Measurements from ENCODE around the gene ZBTB1. TPM values are rescaled to one million over a fixed set of nuclear protein-coding genes. Genes with fewer than 3 reads are reported as not detected.

Gene ZBTB1
- polyA plus RNA-seq, 1 donor from 2014 or later = 24.8 TPM

DNA sequence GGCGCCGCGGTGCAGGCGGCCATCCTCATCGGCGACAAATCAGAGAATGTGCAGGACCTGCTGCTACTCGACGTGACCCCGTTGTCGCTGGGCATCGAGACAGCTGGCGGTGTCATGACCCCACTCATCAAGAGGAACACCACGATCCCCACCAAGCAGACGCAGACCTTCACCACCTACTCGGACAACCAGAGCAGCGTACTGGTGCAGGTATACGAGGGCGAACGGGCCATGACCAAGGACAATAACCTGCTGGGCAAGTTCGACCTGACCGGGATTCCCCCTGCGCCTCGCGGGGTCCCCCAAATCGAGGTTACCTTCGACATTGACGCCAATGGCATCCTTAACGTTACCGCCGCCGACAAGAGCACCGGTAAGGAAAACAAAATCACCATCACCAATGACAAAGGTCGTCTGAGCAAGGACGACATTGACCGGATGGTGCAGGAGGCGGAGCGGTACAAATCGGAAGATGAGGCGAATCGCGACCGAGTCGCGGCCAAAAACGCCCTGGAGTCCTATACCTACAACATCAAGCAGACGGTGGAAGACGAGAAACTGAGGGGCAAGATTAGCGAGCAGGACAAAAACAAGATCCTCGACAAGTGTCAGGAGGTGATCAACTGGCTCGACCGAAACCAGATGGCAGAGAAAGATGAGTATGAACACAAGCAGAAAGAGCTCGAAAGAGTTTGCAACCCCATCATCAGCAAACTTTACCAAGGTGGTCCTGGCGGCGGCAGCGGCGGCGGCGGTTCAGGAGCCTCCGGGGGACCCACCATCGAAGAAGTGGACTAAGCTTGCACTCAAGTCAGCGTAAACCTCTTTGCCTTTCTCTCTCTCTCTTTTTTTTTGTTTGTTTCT lies 37.6 kb downstream of the ZBTB1 start:
- Histone ChIP-seq H3K9ac (ENCODE audit: low read length) (no peak overlapping the region), H4K20me1 (ENCODE audit: insufficient read depth) (no peaks in the 10 kb centered on the region), H3K9me3 (ENCODE audit: low read length) (peaks cover 15% of the 10 kb centered on the region), H3K27ac (ENCODE audit: low read length) (no peak overlapping the region), H3K4me3 (ENCODE audit: low read length) (no peak overlapping the region), H3F3A (ENCODE audit: insufficient read depth, low read length, poor library complexity, severe bottlenecking) (no peaks in the 10 kb centered on the region), H3K4me2 (ENCODE audit: low read length) (no peak overlapping the region), H3K27me3 (ENCODE audit: insufficient read depth, low read depth, low read length) (peaks cover 12% of the 10 kb centered on the region), H3K36me3 (ENCODE audit: insufficient read depth, low read length) (no peaks in the 10 kb centered on the region), H3K9me2 (ENCODE audit: insufficient read depth, low read length) (no peaks in the 10 kb centered on the region), H2AFZ (ENCODE audit: low read depth, low read length) (no peak overlapping the region), H3K79me2 (replicated peaks; ENCODE audit: insufficient read depth, low read length) (no peaks in the 10 kb centered on the region)
- TF ChIP-seq MXI1 (conservative IDR thresholded peaks at IDR 0.05; ENCODE audit: poor library complexity, severe bottlenecking) = no peak
- no peak for TF ChIP-seq POLR2AphosphoS5 (IDR thresholded peaks at IDR 0.05)
- no peak for TF ChIP-seq EZH2 (IDR thresholded peaks at IDR 0.05; ENCODE audit: borderline replicate concordance, insufficient read depth, low read length, poor library complexity, severe bottlenecking)
- TF ChIP-seq, protein P1, sequence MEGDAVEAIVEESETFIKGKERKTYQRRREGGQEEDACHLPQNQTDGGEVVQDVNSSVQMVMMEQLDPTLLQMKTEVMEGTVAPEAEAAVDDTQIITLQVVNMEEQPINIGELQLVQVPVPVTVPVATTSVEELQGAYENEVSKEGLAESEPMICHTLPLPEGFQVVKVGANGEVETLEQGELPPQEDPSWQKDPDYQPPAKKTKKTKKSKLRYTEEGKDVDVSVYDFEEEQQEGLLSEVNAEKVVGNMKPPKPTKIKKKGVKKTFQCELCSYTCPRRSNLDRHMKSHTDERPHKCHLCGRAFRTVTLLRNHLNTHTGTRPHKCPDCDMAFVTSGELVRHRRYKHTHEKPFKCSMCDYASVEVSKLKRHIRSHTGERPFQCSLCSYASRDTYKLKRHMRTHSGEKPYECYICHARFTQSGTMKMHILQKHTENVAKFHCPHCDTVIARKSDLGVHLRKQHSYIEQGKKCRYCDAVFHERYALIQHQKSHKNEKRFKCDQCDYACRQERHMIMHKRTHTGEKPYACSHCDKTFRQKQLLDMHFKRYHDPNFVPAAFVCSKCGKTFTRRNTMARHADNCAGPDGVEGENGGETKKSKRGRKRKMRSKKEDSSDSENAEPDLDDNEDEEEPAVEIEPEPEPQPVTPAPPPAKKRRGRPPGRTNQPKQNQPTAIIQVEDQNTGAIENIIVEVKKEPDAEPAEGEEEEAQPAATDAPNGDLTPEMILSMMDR (IDR thresholded peaks at IDR 0.05; ENCODE audit: poor library complexity, severe bottlenecking) = no peak
- no peak for TF ChIP-seq TAF1 (IDR thresholded peaks at IDR 0.05; ENCODE audit: low read depth)
- TF ChIP-seq RAD21 (conservative IDR thresholded peaks at IDR 0.05) = no peak
- no peak for TF ChIP-seq SMC3 (conservative IDR thresholded peaks at IDR 0.05; ENCODE audit: poor library complexity)
- TF ChIP-seq EP300 (conservative IDR thresholded peaks at IDR 0.05; ENCODE audit: poor library complexity, severe bottlenecking) = no peak
- no peak for TF ChIP-seq REST (IDR thresholded peaks at IDR 0.05; ENCODE audit: borderline replicate concordance)

GRCh38 chr14:64542836-64543201 lies 38.2 kb downstream of the ZBTB1 start:
- no peak overlapping the region for H3K4me2 ChIP-seq (ENCODE audit: low read length)
- no peaks in the 10 kb centered on the region for H3K9me2 ChIP-seq (ENCODE audit: insufficient read depth, low read length)
- H3K27ac ChIP-seq (ENCODE audit: low read length) = no peak overlapping the region
- no peaks in the 10 kb centered on the region for H3F3A ChIP-seq (ENCODE audit: insufficient read depth, low read length, poor library complexity, severe bottlenecking)
- H3K79me2 ChIP-seq (replicated peaks; ENCODE audit: insufficient read depth, low read length) = no peaks in the 10 kb centered on the region
- TF ChIP-seq, protein P1 (IDR thresholded peaks at IDR 0.05; ENCODE audit: poor library complexity, severe bottlenecking) = no peak
- TF ChIP-seq RAD21 (conservative IDR thresholded peaks at IDR 0.05) (no peak), POLR2AphosphoS5 (IDR thresholded peaks at IDR 0.05) (no peak), SMC3 (conservative IDR thresholded peaks at IDR 0.05; ENCODE audit: poor library complexity) (no peak), TAF1 (IDR thresholded peaks at IDR 0.05; ENCODE audit: low read depth) (no peak), MXI1 (conservative IDR thresholded peaks at IDR 0.05; ENCODE audit: poor library complexity, severe bottlenecking) (no peak), EP300 (conservative IDR thresholded peaks at IDR 0.05; ENCODE audit: poor library complexity, severe bottlenecking) (no peak), EZH2 (IDR thresholded peaks at IDR 0.05; ENCODE audit: borderline replicate concordance, insufficient read depth, low read length, poor library complexity, severe bottlenecking) (no peak), REST (IDR thresholded peaks at IDR 0.05; ENCODE audit: borderline replicate concordance) (no peak)
- no peaks in the 10 kb centered on the region for H4K20me1 ChIP-seq (ENCODE audit: insufficient read depth)
- H2AFZ ChIP-seq (ENCODE audit: low read depth, low read length) = no peak overlapping the region
- peaks cover 15% of the 10 kb centered on the region for H3K9me3 ChIP-seq (ENCODE audit: low read length)
- H3K4me3 ChIP-seq (ENCODE audit: low read length) = no peak overlapping the region
- H3K36me3 ChIP-seq (ENCODE audit: insufficient read depth, low read length) = no peaks in the 10 kb centered on the region
- no peak overlapping the region for H3K9ac ChIP-seq (ENCODE audit: low read length)
- H3K27me3 ChIP-seq (ENCODE audit: insufficient read depth, low read depth, low read length) = peaks cover 12% of the 10 kb centered on the region
